Measurements from ENCODE around the gene DNASE1L1. TPM values are rescaled to one million over a fixed set of nuclear protein-coding genes. Genes with fewer than 3 reads are reported as not detected.

The DNASE1L1 gene
- total RNA-seq, 2 experiments from 2014 or later, result 9.4 to 10.3 TPM

DNA sequence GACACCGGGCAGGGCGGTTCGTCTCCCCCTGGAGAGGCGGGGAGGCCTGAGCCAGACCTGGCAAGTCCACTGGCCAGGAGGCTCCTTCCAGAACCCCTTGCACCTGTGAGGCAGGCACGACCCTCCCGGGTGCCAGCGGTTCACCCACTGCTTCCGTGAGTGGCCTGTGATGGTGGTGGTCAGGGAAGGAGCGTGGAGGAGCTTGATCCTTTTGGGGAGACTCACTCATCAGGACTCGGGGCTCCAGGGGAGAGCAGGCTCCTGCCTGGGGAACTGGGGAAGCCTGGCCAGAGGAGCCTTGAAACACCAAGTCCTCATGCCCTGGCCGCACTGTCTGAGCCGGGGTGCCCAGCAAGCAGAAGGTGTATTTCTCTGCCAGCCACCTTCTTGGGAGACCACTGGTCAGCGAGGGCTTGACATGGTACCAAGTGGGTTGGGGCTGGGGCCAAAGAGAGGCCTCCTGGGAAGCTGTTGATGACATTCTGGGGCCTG is 35.7 kb upstream of the DNASE1L1 start:
- ChIA-PET CTCF (no interaction called here), POLR2A (interaction anchor here (0.6 to 1.9 kb wide), 4 partner anchors 16 to 66 kb away, joined by 3 to 6 read pairs (median 4); partner anchors contain the start of gene EMD)
- Mint-ChIP-seq H3K4me1 (ENCODE audit: low read depth) (peaks cover 28% of the 10 kb centered on the region), H3K36me3 (ENCODE audit: low read depth) (peaks cover 8% of the 10 kb centered on the region), H3K27ac (no peak overlapping the region), H3K27me3 (no peaks in the 10 kb centered on the region), H3K4me3 (peak overlapping the region; percentile 55), H3K9me3 (no peaks in the 10 kb centered on the region)
- ATAC-seq (no peak), DNase-seq (no peak)
- intact Hi-C loops (cut with micrococcal nuclease), result no loop called here
- no peak for TF ChIP-seq CTCF (IDR thresholded peaks at IDR 0.05)

DNA sequence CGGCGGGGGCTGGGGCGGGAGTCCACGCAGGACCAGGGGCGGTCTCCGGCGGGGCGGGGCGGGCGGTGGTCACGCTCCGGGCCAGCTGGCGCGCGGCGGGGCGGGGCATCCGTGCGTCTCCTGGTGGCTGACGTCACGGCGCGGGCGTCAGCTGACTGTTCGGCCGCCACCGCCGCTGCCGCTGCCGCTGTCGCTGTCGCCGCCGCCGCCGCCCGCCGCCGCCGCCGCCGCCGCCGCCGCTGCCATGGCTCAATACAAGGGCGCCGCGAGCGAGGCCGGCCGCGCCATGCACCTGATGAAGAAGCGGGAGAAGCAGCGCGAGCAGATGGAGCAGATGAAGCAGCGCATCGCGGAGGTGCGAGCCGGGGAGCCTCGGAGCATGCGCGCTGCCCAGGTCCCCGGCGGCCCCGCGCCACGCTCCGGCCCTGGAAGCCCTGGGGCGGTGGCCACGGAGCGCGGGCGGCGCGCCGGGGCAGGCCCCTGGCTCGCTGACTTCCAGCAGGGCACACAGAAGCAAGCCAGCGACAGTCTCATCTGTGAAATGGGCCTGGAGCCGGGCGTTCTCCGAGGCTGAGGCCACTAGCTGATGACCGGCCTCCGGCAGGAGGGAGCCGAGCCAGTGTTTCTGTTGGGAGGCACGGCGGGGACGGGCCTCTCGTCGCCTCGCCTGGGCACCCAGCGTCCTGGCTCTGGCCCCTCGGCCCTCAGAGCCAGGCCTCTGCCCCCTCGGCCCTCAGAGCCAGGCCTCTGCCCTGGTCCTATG is 35.1 kb upstream of the DNASE1L1 start, which contains the start of gene FAM50A:
Gene FAM50A, plus strand, starts transcription at position 150 of the 763 bp plus-strand sequence. Its CDS starts 95 bp downstream, at position 245.
- ATAC-seq (peak; percentile 85), DNase-seq (peak; percentile 77)
- Mint-ChIP-seq H3K36me3 (ENCODE audit: low read depth) (peaks cover 7% of the 10 kb centered on the region), H3K4me1 (ENCODE audit: low read depth) (peaks cover 28% of the 10 kb centered on the region), H3K4me3 (peak within 1 kb of the TSS; percentile 69), H3K27me3 (no peaks in the 10 kb centered on the region), H3K9me3 (no peaks in the 10 kb centered on the region), H3K27ac (peak within 1 kb of the TSS; percentile 67)
- ChIA-PET CTCF (interaction anchor here (1.0 kb wide), 1 partner anchor 83 kb away, joined by 3 read pairs; no protein-coding TSS in a partner anchor), POLR2A (interaction anchor here (1.5 kb wide), 1 partner anchor 34 kb away, joined by 4 read pairs; no protein-coding TSS in a partner anchor)
- intact Hi-C loops (cut with micrococcal nuclease), result no loop called here
- no peak for TF ChIP-seq CTCF (IDR thresholded peaks at IDR 0.05)

GRCh38 chrX:154443479-154443910 is 34.4 kb upstream of the DNASE1L1 start:
- DNase-seq, result no peak
- ChIA-PET POLR2A (no interaction called here), CTCF (interaction anchor here (1.0 kb wide), 1 partner anchor 84 kb away, joined by 3 read pairs; no protein-coding TSS in a partner anchor)
- Mint-ChIP-seq H3K4me1 (ENCODE audit: low read depth) (peaks cover 31% of the 10 kb centered on the region), H3K4me3 (peak overlapping the region; percentile 69), H3K27me3 (no peaks in the 10 kb centered on the region), H3K9me3 (no peaks in the 10 kb centered on the region), H3K36me3 (ENCODE audit: low read depth) (peaks cover 10% of the 10 kb centered on the region), H3K27ac (peak overlapping the region; percentile 67)
- ATAC-seq, result peak; percentile 16
- TF ChIP-seq CTCF (IDR thresholded peaks at IDR 0.05), result no peak
- intact Hi-C loops (cut with micrococcal nuclease), result no loop called here

- no peak for ATAC-seq
- POLR2A ChIA-PET, result interaction anchor here (0.8 to 1.0 kb wide), 2 partner anchors 44 to 100 kb away, joined by 5 read pairs; partner anchors contain the start of gene UBL4A
- Mint-ChIP-seq H3K4me1 (ENCODE audit: low read depth) (peaks cover 35% of the 10 kb centered on the region), H3K4me3 (no peak overlapping the region), H3K27me3 (no peaks in the 10 kb centered on the region), H3K27ac (no peak overlapping the region), H3K36me3 (ENCODE audit: low read depth) (peaks cover 10% of the 10 kb centered on the region), H3K9me3 (no peaks in the 10 kb centered on the region)
- no peak for DNase-seq
- no peak for TF ChIP-seq CTCF (IDR thresholded peaks at IDR 0.05)
- intact Hi-C loops (cut with micrococcal nuclease), result no loop called here
- CTCF ChIA-PET, result interaction anchor here (1.2 kb wide), 1 partner anchor 48 kb away, joined by 3 read pairs; the partner anchor contains the start of gene SLC10A3
These were observed 33.1 kb upstream of the DNASE1L1 start for GRCh38 chrX:154441984-154442707.
